Testis (tissue), 2 donors: ENCODE measurements around the gene TMEM164.

Experiments used
- POLR2A ChIP-seq: fragments of 450-650 bp; IDR thresholded peaks from one replicate; pipeline ENCODE4 v1.6.1; 2017; ENCODE audit warnings: antibody characterized with exemption, mild to moderate bottlenecking, moderate library complexity
- TF ChIP-seq, protein P1 (sequence below), 3 experiments: fragments of 450-650 bp in 2 of 3; fragments of 200-600 bp in 1 of 3; sonication (generic) in 1 of 3; IDR thresholded peaks; one replicate each; pipeline ENCODE4 v1.5.1; 2016 to 2019; ENCODE audit warnings: antibody characterized with exemption in 3 of 3, mild to moderate bottlenecking in 2 of 3, moderate library complexity in 1 of 3

DNA sequence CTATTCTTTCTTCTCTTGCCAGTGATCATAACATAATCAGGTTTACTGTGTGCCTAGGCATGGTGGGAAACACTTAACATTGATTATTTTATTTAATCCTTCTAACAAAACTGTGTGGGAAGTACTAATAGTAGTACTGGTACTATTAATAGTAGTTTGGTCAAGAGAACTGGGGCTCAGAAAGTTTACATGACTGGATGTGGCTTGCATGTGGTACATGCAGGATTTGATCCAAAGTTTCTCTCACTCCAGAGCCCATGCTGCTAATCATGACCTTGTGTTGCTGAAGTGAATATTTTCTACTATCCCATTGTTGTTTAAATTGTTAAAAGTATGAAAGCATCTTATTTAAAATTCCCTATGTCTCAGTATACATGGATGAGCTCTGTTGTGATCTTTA lies 78.4 kb downstream of the TMEM164 start:
- TF ChIP-seq, protein P1, sequence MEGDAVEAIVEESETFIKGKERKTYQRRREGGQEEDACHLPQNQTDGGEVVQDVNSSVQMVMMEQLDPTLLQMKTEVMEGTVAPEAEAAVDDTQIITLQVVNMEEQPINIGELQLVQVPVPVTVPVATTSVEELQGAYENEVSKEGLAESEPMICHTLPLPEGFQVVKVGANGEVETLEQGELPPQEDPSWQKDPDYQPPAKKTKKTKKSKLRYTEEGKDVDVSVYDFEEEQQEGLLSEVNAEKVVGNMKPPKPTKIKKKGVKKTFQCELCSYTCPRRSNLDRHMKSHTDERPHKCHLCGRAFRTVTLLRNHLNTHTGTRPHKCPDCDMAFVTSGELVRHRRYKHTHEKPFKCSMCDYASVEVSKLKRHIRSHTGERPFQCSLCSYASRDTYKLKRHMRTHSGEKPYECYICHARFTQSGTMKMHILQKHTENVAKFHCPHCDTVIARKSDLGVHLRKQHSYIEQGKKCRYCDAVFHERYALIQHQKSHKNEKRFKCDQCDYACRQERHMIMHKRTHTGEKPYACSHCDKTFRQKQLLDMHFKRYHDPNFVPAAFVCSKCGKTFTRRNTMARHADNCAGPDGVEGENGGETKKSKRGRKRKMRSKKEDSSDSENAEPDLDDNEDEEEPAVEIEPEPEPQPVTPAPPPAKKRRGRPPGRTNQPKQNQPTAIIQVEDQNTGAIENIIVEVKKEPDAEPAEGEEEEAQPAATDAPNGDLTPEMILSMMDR (IDR thresholded peaks at IDR 0.05) = no peak
- no peak for TF ChIP-seq POLR2A
